ENCODE measurements around the gene HARS1. TPM values are rescaled to one million over a fixed set of nuclear protein-coding genes. Genes with fewer than 3 reads are reported as not detected.
A peak's percentile ranks its signal among the peaks of the same experiment; 100 is the strongest.
"Not testable (repeated sequence)": the region's sequence is repeated elsewhere in the genome, so short reads cannot be mapped to it uniquely, and the experiment has no call there.

The HARS1 gene
- total RNA-seq, 4 donors from 2014 or later, result 39.6 to 51.6 (median 43.9) TPM

DNA sequence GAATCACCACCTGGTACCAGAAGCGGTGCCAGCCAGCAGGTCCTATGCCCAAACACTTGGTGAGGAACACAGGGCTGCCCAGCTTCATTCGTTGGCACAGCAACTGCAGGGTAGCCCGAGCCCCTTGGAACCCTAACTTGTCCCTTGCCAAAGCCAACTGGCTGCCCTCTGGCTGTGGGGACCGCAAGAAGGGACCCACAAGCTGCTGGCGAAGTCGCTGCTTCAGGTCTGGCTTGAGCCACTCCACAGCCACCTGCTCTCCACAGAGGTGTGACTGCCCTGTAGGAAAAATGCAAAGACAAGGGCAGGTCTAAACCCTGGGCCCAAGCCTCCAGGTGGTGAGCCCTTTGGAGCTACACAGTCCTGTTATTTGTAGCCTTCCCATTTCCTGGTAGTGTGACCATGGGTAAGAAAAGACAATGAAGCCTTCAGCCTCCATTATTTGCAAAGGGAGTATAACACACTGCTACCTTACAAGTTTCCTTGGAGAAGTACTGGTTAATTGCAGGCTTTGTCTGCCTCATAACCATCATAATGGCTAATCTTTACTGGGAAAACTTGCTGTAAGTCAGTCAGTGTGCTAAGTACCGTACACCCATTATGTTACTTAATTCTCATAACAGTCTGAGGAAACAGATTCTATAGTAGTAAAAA is 19.6 kb downstream of the HARS1 start:
- WGBS, 2 donors (ENCODE audit: low coverage in 1 of 2), result 50 to 85% methylated on average over 1 to 6 of the region's 7 CpGs
- H3K4me3 ChIP-seq, result no peak overlapping the region
- in situ Hi-C loops (cut with MboI; ENCODE audit: low pct_ligation_motif_present in 1 of 4, low pct_unique_long_range_greater_than_20kb in 1 of 4, low sequenced_read_pairs in 3 of 4) (loop anchor here in 1 of 4 donors (25.0 kb wide), 2 partner anchors 109 to 284 kb away; partner anchors contain the start of genes APBB3, SLC35A4 and SRA1), intact Hi-C loops (cut with DNase I; ENCODE audit: low total_unique reads) (no loop called here)
- H3K36me3 ChIP-seq, result peaks cover 0 to 34% (median 17%) of the 10 kb centered on the region in 4 donors
- no peaks in the 10 kb centered on the region for H3K27me3 ChIP-seq
- no peaks in the 10 kb centered on the region for H3K9me3 ChIP-seq
- peak; percentile 14 for DNase-seq
- peak overlapping the region in 3 of 4 donors; percentile 18 to 47 (median 41) for H3K27ac ChIP-seq
- TF ChIP-seq EP300 (IDR thresholded peaks at IDR 0.05; ENCODE audit: low read depth), result no peak
- no peak for TF ChIP-seq POLR2A (IDR thresholded peaks at IDR 0.05)
- no peak for TF ChIP-seq POLR2AphosphoS5 (IDR thresholded peaks at IDR 0.05)
- TF ChIP-seq, protein P1, sequence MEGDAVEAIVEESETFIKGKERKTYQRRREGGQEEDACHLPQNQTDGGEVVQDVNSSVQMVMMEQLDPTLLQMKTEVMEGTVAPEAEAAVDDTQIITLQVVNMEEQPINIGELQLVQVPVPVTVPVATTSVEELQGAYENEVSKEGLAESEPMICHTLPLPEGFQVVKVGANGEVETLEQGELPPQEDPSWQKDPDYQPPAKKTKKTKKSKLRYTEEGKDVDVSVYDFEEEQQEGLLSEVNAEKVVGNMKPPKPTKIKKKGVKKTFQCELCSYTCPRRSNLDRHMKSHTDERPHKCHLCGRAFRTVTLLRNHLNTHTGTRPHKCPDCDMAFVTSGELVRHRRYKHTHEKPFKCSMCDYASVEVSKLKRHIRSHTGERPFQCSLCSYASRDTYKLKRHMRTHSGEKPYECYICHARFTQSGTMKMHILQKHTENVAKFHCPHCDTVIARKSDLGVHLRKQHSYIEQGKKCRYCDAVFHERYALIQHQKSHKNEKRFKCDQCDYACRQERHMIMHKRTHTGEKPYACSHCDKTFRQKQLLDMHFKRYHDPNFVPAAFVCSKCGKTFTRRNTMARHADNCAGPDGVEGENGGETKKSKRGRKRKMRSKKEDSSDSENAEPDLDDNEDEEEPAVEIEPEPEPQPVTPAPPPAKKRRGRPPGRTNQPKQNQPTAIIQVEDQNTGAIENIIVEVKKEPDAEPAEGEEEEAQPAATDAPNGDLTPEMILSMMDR (IDR thresholded peaks at IDR 0.05), result no peak
- H3K4me1 ChIP-seq, result peaks cover 0 to 9% (median 4%) of the 10 kb centered on the region in 4 donors

DNA sequence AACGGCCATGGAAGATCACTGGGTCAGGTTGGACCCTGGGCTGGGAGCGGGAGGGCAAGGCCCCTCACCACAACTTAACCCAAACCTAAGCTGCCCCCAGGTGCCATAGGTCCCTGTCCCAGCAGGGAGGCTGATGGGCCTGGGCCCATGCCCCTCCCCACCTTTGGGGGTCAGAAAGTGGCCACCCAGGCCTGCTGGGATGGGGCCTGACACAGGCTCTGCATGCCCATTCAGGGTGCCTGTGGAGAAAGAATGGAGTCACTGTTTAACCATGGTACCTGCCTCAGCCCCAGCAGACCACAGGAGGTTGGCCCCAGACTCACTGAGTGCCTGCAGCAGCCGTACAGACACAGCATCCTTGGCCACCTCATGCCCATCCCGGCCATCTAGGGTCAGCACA is 20.1 kb downstream of the HARS1 start:
- WGBS, 2 donors (ENCODE audit: low coverage in 1 of 2), result 96% methylated on average over 4 of the region's 4 CpGs; no CpG with 5 or more reads in 1 of the 2 donors
- in situ Hi-C loops (cut with MboI; ENCODE audit: low pct_ligation_motif_present in 1 of 4, low pct_unique_long_range_greater_than_20kb in 1 of 4, low sequenced_read_pairs in 3 of 4), result loop anchor here in 1 of 4 donors (25.0 kb wide), 2 partner anchors 109 to 284 kb away; partner anchors contain the start of genes APBB3, SLC35A4 and SRA1
- H3K27ac ChIP-seq, result peak overlapping the region in 2 of 4 donors; percentile 41 to 47
- H3K9me3 ChIP-seq; H3K4me3 ChIP-seq; DNase-seq; H3K27me3 ChIP-seq; intact Hi-C loops (cut with DNase I; ENCODE audit: low total_unique reads): not testable (repeated sequence)
- peaks cover 5 to 15% (median 6%) of the 10 kb centered on the region in 4 donors for H3K4me1 ChIP-seq
- H3K36me3 ChIP-seq, result peaks cover 0 to 31% (median 13%) of the 10 kb centered on the region in 4 donors

DNA sequence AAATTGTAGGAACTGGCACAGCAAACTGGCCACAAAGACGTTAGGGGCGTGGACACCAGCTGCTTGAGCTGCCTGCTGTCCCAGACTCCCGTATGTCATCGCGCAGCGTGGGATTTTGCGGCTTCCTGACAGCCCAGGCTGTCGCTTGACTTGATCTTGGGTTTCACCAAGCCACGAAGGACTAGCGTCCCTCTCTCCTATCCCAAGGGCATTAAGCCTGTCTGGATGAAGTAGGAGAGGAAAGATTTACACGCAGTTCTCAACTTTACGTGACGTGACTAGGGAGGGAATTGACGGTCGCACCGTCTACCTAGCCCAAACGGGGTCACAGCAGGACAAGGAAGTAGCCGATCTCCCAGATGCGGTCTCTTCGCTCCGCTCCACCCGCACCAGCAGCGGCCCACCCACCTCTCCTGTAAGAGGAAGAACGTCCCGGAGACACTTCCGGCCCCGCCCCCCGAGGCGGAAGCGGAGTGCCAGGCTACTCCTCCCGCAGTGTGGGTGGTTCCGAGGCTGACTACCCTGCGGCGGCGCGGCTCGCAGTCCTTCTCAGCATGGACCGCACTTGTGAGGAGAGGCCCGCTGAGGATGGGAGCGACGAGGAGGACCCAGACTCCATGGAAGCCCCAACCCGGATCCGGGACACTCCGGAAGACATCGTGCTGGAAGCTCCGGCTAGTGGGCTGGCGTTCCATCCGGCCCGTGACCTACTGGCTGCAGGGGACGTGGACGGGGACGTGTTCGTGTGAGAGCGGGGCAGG is 26.6 kb downstream of the HARS1 start, which contains the start of gene WDR55:
Gene WDR55, plus strand, starts transcription at position 546 of the 761 bp plus-strand sequence. Its CDS starts 9 bp downstream, at position 555.
- Histone ChIP-seq H3K4me1 (peaks cover 12 to 27% (median 13%) of the 10 kb centered on the region in 4 donors), H3K9me3 (no peaks in the 10 kb centered on the region), H3K4me3 (peak within 1 kb of the TSS; percentile 73 to 87 (median 79)), H3K27me3 (no peaks in the 10 kb centered on the region), H3K27ac (peak within 1 kb of the TSS; percentile 88 to 95 (median 94)), H3K36me3 (peaks cover 0 to 38% (median 18%) of the 10 kb centered on the region in 4 donors)
- 0 to 2% methylated on average over 6 to 50 of the region's 54 CpGs for WGBS, 2 donors (ENCODE audit: low coverage in 1 of 2)
- TF ChIP-seq, protein P1 (IDR thresholded peaks at IDR 0.05), result no peak
- TF ChIP-seq POLR2AphosphoS5 (IDR thresholded peaks at IDR 0.05), result peak; percentile 92 to 98 (median 97)
- peak; percentile 1 for TF ChIP-seq EP300 (IDR thresholded peaks at IDR 0.05; ENCODE audit: low read depth)
- peak; percentile 93 for TF ChIP-seq POLR2A (IDR thresholded peaks at IDR 0.05)
- intact Hi-C loops (cut with DNase I; ENCODE audit: low total_unique reads) (no loop called here), in situ Hi-C loops (cut with MboI; ENCODE audit: low pct_ligation_motif_present in 1 of 4, low pct_unique_long_range_greater_than_20kb in 1 of 4, low sequenced_read_pairs in 3 of 4) (loop anchor here in 1 of 4 donors (25.0 kb wide), 2 partner anchors 102 to 277 kb away; partner anchors contain the start of genes APBB3, SLC35A4 and SRA1)
- peak; percentile 98 for DNase-seq

DNA sequence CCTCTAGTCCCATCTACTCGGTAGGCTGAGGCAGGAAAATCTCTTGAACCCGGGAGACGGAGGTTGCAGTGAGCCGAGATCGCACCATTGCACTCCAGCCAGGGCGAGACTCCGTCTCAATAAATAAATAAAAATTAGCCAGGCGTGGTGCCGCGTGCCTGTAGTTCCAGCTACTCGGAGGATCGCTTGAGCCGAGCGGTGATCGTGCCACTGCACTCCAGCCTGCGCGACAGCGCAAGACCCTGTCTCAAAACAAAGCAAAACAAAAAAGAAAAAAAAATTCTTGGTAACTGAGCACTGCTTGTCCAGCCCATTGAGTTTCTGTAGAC is 27.2 kb downstream of the HARS1 start:
- Histone ChIP-seq H3K27me3 (no peaks in the 10 kb centered on the region), H3K36me3 (peaks cover 0 to 38% (median 18%) of the 10 kb centered on the region in 4 donors), H3K4me3 (peak overlapping the region; percentile 18 to 87 (median 76)), H3K27ac (peak overlapping the region; percentile 88 to 95 (median 94)), H3K9me3 (no peaks in the 10 kb centered on the region), H3K4me1 (peaks cover 12 to 27% (median 13%) of the 10 kb centered on the region in 4 donors)
- intact Hi-C loops (cut with DNase I; ENCODE audit: low total_unique reads), result no loop called here
- 12 to 14% methylated on average over 11 to 18 of the region's 18 CpGs for WGBS, 2 donors (ENCODE audit: low coverage in 1 of 2)
- TF ChIP-seq POLR2AphosphoS5 (IDR thresholded peaks at IDR 0.05) (no peak), POLR2A (IDR thresholded peaks at IDR 0.05) (no peak), EP300 (IDR thresholded peaks at IDR 0.05; ENCODE audit: low read depth) (no peak)
- TF ChIP-seq, protein P1 (IDR thresholded peaks at IDR 0.05), result no peak
- in situ Hi-C loops (cut with MboI; ENCODE audit: low pct_ligation_motif_present in 1 of 4, low pct_unique_long_range_greater_than_20kb in 1 of 4, low sequenced_read_pairs in 3 of 4), result loop anchor here in 1 of 4 donors (25.0 kb wide), 2 partner anchors 102 to 277 kb away; partner anchors contain the start of genes APBB3, SLC35A4 and SRA1
- no peak for DNase-seq

DNA sequence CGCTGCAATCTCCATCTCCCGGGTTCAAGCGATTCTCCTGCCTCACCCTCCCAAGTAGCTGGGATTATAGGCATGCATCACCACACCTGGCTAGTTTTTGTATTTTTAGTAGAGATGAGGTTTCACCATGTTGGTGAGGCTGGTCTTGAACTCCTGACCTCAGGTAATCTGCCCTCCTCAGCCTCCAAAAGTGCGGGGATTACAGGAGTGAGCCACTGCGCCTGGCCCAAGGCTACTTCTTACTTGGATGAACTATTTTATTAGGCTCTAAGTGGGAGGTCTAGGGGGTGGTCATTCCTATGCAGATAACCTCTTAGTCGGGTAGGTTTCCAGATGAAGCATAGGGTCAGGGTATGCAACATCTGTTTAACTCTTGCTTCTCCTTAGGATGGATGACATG is 30.8 kb downstream of the HARS1 start:
- intact Hi-C loops (cut with DNase I; ENCODE audit: low total_unique reads), result not testable (repeated sequence)

More for the DNA sequence above, 30.8 kb downstream of the HARS1 start:
- 90% methylated on average over 6 of the region's 6 CpGs; no CpG with 5 or more reads in 1 of the 2 donors for WGBS, 2 donors (ENCODE audit: low coverage in 1 of 2)
- in situ Hi-C loops (cut with MboI; ENCODE audit: low pct_ligation_motif_present in 1 of 4, low pct_unique_long_range_greater_than_20kb in 1 of 4, low sequenced_read_pairs in 3 of 4), result loop anchor here in 1 of 4 donors (25.0 kb wide), 2 partner anchors 98 to 273 kb away; partner anchors contain the start of genes APBB3, SLC35A4 and SRA1
- not testable (repeated sequence) for H3K4me3 ChIP-seq, H3K27me3 ChIP-seq, DNase-seq, H3K4me1 ChIP-seq, H3K27ac ChIP-seq, H3K9me3 ChIP-seq
- H3K36me3 ChIP-seq, result peaks cover 0 to 70% (median 35%) of the 10 kb centered on the region in 4 donors

All from transverse colon (tissue), 4 donors.